ENCODE data around the gene CKS2.

CKS2 gene

GRCh38 chr9:89277043-89277442, 34.0 kb upstream of the CKS2 start:
- Histone ChIP-seq H3K27ac (ENCODE audit: low read depth, low read length) (no peak overlapping the region), H2AFZ (ENCODE audit: low read depth, low read length, severe bottlenecking) (no peak overlapping the region), H4K20me1 (ENCODE audit: low read depth, low read length) (no peaks in the 10 kb centered on the region), H3F3A (ENCODE audit: insufficient read depth) (no peaks in the 10 kb centered on the region), H3K4me3 (ENCODE audit: insufficient read depth, low read length, poor library complexity, severe bottlenecking) (no peak overlapping the region), H3K27me3 (ENCODE audit: low read length) (no peaks in the 10 kb centered on the region), H3K79me2 (ENCODE audit: insufficient read depth, low read length) (no peaks in the 10 kb centered on the region), H3K9me3 (ENCODE audit: insufficient read depth, low read length) (peaks cover 14% of the 10 kb centered on the region; the same call in 1 of the 2 replicates), H3K9ac (ENCODE audit: low read length) (no peak overlapping the region), H3K36me3 (ENCODE audit: low read length) (no peaks in the 10 kb centered on the region), H3K9me2 (replicated peaks; ENCODE audit: insufficient read depth, low read length) (no peaks in the 10 kb centered on the region), H3K4me2 (ENCODE audit: low read depth, low read length, poor library complexity, severe bottlenecking) (no peak overlapping the region)
- TF ChIP-seq EZH2phosphoT487 (conservative IDR thresholded peaks at IDR 0.05; ENCODE audit: low read length) (no peak), CTCF (IDR thresholded peaks at IDR 0.05; ENCODE audit: insufficient read depth, low read length, poor library complexity, severe bottlenecking) (no peak)

GRCh38 chr9:89277454-89277853, 33.5 kb upstream of the CKS2 start:
- TF ChIP-seq CTCF (IDR thresholded peaks at IDR 0.05; ENCODE audit: insufficient read depth, low read length, poor library complexity, severe bottlenecking) (no peak), EZH2phosphoT487 (conservative IDR thresholded peaks at IDR 0.05; ENCODE audit: low read length) (no peak)
- no peak overlapping the region for H3K27ac ChIP-seq (ENCODE audit: low read depth, low read length)
- H3K9me3 ChIP-seq (ENCODE audit: insufficient read depth, low read length) = peaks cover 14% of the 10 kb centered on the region; the same call in 1 of the 2 replicates
- H2AFZ ChIP-seq (ENCODE audit: low read depth, low read length, severe bottlenecking) = no peak overlapping the region
- H3K79me2 ChIP-seq (ENCODE audit: insufficient read depth, low read length) = no peaks in the 10 kb centered on the region
- H4K20me1 ChIP-seq (ENCODE audit: low read depth, low read length) = no peaks in the 10 kb centered on the region
- H3F3A ChIP-seq (ENCODE audit: insufficient read depth) = no peaks in the 10 kb centered on the region
- H3K4me2 ChIP-seq (ENCODE audit: low read depth, low read length, poor library complexity, severe bottlenecking) = no peak overlapping the region
- H3K9me2 ChIP-seq (replicated peaks; ENCODE audit: insufficient read depth, low read length) = no peaks in the 10 kb centered on the region
- H3K36me3 ChIP-seq (ENCODE audit: low read length) = no peaks in the 10 kb centered on the region
- H3K4me3 ChIP-seq (ENCODE audit: insufficient read depth, low read length, poor library complexity, severe bottlenecking) = no peak overlapping the region
- no peak overlapping the region for H3K9ac ChIP-seq (ENCODE audit: low read length)
- no peaks in the 10 kb centered on the region for H3K27me3 ChIP-seq (ENCODE audit: low read length)

- no peaks in the 10 kb centered on the region for H3K79me2 ChIP-seq (ENCODE audit: insufficient read depth, low read length)
- H3F3A ChIP-seq (ENCODE audit: insufficient read depth) = no peaks in the 10 kb centered on the region
- H2AFZ ChIP-seq (ENCODE audit: low read depth, low read length, severe bottlenecking) = no peak overlapping the region
- no peak overlapping the region for H3K27ac ChIP-seq (ENCODE audit: low read depth, low read length)
- no peak overlapping the region for H3K9ac ChIP-seq (ENCODE audit: low read length)
- no peaks in the 10 kb centered on the region for H4K20me1 ChIP-seq (ENCODE audit: low read depth, low read length)
- H3K4me2 ChIP-seq (ENCODE audit: low read depth, low read length, poor library complexity, severe bottlenecking) = no peak overlapping the region
- H3K27me3 ChIP-seq (ENCODE audit: low read length) = no peaks in the 10 kb centered on the region
- TF ChIP-seq CTCF (IDR thresholded peaks at IDR 0.05; ENCODE audit: insufficient read depth, low read length, poor library complexity, severe bottlenecking) = no peak
- TF ChIP-seq EZH2phosphoT487 (conservative IDR thresholded peaks at IDR 0.05; ENCODE audit: low read length) = no peak
- H3K9me2 ChIP-seq (replicated peaks; ENCODE audit: insufficient read depth, low read length) = no peaks in the 10 kb centered on the region
- H3K9me3 ChIP-seq (ENCODE audit: insufficient read depth, low read length) = peaks cover 10% of the 10 kb centered on the region; the same call in 1 of the 2 replicates
- no peaks in the 10 kb centered on the region for H3K36me3 ChIP-seq (ENCODE audit: low read length)
- H3K4me3 ChIP-seq (ENCODE audit: insufficient read depth, low read length, poor library complexity, severe bottlenecking) = no peak overlapping the region
These were observed 32.4 kb upstream of the CKS2 start for GRCh38 chr9:89278551-89278950.

Data from SU-DHL-6 (cell line).